Measurements from ENCODE around the gene PRAME.
"Not testable (repeated sequence)": the region's sequence is repeated elsewhere in the genome, so short reads cannot be mapped to it uniquely, and the experiment has no call there.

Gene PRAME

GRCh38 chr22:22512951-22513350 is 46.1 kb downstream of the PRAME start:
- TF ChIP-seq, protein P1, sequence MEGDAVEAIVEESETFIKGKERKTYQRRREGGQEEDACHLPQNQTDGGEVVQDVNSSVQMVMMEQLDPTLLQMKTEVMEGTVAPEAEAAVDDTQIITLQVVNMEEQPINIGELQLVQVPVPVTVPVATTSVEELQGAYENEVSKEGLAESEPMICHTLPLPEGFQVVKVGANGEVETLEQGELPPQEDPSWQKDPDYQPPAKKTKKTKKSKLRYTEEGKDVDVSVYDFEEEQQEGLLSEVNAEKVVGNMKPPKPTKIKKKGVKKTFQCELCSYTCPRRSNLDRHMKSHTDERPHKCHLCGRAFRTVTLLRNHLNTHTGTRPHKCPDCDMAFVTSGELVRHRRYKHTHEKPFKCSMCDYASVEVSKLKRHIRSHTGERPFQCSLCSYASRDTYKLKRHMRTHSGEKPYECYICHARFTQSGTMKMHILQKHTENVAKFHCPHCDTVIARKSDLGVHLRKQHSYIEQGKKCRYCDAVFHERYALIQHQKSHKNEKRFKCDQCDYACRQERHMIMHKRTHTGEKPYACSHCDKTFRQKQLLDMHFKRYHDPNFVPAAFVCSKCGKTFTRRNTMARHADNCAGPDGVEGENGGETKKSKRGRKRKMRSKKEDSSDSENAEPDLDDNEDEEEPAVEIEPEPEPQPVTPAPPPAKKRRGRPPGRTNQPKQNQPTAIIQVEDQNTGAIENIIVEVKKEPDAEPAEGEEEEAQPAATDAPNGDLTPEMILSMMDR (IDR thresholded peaks at IDR 0.05; ENCODE audit: insufficient read depth, low read depth, low read length, missing control alignments): no peak
- DNase-seq (ENCODE audit: low read depth): no peak
- H3K4me3 ChIP-seq (ENCODE audit: low read depth, low read length): no peak overlapping the region

DNA sequence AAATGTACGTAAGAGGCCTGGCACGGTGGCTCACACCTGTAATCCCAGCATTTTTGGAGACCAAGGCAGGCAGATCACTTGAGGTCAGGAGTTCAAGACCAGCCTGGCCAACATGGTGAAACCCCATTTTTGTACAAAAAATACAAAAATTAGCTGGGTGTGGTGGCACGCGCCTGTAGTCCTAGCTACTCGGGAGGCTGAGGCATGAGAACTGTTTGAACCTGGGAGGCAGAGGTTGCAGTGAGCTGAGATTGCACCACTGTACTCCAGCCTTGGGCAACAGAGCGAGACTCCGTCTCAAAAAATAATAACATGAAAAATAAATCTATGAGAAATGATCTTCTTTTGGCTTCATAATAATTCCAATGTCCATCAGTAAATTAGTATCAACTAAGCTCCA is 48.2 kb downstream of the PRAME start:
- not testable (repeated sequence) for DNase-seq (ENCODE audit: low read depth); H3K4me3 ChIP-seq (ENCODE audit: low read depth, low read length)

DNA sequence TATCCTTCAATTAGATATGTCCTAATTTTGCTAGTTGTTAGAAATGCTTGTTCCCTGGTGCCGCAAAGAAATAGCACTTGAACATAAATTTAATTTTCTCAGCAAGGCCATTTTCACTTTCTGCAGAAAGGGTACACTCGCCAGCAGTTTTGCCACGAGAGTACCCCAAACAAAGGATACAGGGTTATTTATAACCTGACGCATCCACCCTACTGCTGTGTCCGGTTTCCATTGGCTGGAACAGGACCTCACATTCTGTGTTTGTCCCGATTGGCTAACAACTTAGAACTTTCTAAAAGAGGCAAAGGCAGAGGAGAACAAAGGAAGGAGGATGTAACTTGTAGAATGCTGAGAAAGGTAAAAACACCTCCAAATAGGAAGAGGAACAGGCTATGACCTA is 49.2 kb downstream of the PRAME start:
- H3K4me3 ChIP-seq (ENCODE audit: low read depth, low read length); DNase-seq (ENCODE audit: low read depth): not testable (repeated sequence)

DNA sequence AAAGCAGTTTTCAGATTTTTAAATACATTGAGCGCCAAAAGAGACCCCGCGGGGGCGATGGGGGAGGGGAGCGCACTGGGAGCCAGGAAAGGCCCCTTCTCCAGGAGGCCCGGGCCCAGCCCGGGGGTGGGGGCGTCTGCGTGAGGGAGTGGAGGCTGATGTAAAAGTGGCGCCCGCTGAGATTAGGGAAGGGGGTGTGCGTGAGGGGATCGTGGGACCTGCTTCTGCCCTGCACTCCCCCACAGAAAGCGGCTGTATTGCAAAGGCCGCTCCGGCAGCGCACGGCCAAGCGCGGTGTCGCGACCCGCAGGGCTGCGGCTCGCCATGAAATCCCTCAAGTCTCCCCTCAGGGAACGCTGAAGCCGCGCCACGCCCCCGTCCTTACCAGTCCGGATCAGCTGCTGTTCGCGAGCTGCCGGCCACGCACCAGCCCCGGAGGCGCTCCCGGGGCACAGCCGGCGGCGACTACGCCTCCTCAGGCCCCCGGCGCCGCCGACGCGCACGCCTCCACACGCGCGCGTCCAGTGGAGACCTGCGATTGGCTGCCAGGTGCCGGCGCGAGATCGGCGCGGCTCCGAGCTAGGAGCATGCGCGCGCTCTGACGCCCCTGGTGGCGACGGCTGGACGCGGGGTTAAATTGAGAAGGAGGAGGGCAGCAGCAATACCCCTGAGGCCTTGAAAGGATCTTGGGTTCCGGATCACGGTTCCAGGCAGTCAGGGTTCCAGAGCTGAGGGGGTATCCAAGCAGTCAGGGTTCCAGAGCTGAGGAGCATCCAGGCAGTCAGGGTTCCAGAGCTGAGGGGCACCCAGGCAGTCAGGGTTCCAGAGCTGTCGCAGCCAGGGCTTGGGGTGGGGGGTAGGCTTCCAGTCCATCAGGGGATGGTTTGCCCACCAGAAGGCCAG is 50.5 kb downstream of the PRAME start, which contains the start of gene ZNF280B:
ZNF280B (minus strand) TSS at position 469 of the 903 bp plus-strand sequence. CDS start 19,344 bp downstream, outside the sequence.
- peak; percentile 89 for DNase-seq (ENCODE audit: low read depth)
- TF ChIP-seq, protein P1 (IDR thresholded peaks at IDR 0.05; ENCODE audit: insufficient read depth, low read depth, low read length, missing control alignments): peak; percentile 70
- H3K4me3 ChIP-seq (ENCODE audit: low read depth, low read length): peak within 1 kb of the TSS; percentile 50

DNA sequence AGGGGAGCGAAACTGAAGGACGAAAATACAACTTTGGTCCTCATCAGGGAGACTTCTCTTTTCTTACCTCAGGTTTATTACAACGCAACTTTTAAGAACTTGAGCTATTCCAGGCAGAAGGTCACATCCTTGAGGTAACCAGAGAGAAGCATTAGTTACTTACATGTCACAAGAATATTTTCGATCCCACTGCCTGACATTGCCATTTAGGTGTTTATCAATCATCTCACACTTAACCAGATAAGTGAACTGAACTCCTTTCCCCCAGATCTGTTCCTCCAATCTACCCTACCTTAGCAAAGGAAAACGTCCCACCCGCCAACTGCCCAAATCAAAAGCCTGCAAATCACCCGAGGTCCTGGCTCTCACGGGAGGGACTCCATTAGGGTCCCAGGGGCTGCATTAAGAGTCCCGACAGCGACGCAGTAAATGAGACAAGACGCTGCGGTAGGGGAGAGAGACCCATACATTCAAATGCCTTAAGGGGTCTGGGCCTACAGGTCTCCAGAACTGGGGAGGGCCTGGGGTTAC is 51.3 kb downstream of the PRAME start:
- peak overlapping the region; percentile 49 for H3K4me3 ChIP-seq (ENCODE audit: low read depth, low read length)
- TF ChIP-seq, protein P1 (IDR thresholded peaks at IDR 0.05; ENCODE audit: insufficient read depth, low read depth, low read length, missing control alignments): no peak
- no peak for DNase-seq (ENCODE audit: low read depth)

DNA sequence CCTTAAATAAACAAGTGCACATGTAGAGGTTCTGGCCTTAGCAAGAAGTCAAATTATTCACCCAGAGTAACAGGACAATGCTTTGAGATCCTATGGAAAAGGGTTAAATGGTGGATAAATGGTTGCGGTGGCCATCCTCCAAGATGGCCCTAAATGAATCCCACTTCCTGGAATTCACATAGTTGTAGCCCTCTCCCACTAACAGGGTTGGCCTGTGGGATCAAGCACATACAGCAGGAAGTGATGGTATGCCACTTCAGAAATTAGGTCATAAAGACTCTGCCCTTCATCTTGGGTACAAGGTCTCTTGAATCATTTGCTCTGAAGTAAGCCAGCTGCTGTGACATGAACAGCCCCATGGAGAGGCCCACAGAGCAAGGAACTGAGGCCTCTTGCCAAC is 52.3 kb downstream of the PRAME start:
- no peak overlapping the region for H3K4me3 ChIP-seq (ENCODE audit: low read depth, low read length)
- TF ChIP-seq, protein P1 (IDR thresholded peaks at IDR 0.05; ENCODE audit: insufficient read depth, low read depth, low read length, missing control alignments): no peak
- DNase-seq (ENCODE audit: low read depth): no peak

DNA sequence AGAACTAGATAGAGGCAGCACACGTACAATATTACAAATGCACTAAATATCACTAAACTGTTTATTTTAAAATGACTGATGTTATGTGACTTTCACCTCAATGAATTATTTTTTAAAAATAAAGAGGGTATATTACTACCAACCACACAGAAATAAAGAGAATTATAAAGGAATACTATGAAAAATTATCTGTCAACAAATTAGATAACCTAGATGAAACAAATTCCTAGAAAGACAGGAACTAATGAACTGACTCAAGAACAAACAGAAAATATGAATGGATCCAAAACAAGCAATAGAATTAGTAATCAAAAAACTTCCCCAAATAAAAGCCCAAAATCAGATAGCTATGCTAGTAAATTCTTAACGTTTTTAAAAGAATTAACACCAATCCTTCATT is 60.8 kb downstream of the PRAME start:
- H3K4me3 ChIP-seq (ENCODE audit: low read depth, low read length): no peak overlapping the region
- TF ChIP-seq, protein P1 (IDR thresholded peaks at IDR 0.05; ENCODE audit: insufficient read depth, low read depth, low read length, missing control alignments): no peak
- DNase-seq (ENCODE audit: low read depth): no peak

Measured in GM12865 (cell line).